SK-N-SH (cell line): ENCODE data around the gene MXD3. TPM values are rescaled to one million over a fixed set of nuclear protein-coding genes. Genes with fewer than 3 reads are reported as not detected.

Experiments
- CTCF ChIA-PET: fragments of 300-600, 350-600 bp; formaldehyde crosslinking; extraction: SDS; loops from one replicate; lab custom pipeline; 2021; lab: Yijun Ruan, JAX
- POLR2A ChIA-PET: fragments of 350-600 bp; sonication (Branson Sonifier 250); formaldehyde crosslinking; extraction: SDS; loops from one replicate; lab custom pipeline; 2020; ENCODE audit warnings: antibody characterized with exemption, inconsistent platforms; lab: Yijun Ruan, JAX
- DNase-seq: peaks from one replicate; pipeline ENCODE4 v3.0.0; 2012
- H2AFZ ChIP-seq: fragments of 200-600 bp; sonication (generic); 2 replicates; pipeline ENCODE4 v1.8.1; 2016; ENCODE audit warnings: antibody characterized with exemption, mild to moderate bottlenecking, low read depth
- H3F3A ChIP-seq: fragments of 200-600 bp; sonication (generic); replicated peaks from 2 replicates; pipeline ENCODE3; 2016; ENCODE audit warnings: antibody characterized with exemption, mild to moderate bottlenecking; ENCODE audit not compliant: insufficient read depth
- H3K27ac ChIP-seq, 2 experiments: fragments of 200-500 bp in 1 of 2; fragments of 200-600 bp in 1 of 2; sonication (Bioruptor generic) in 1 of 2; sonication (generic), shearing (Covaris generic) in 1 of 2; 2 replicates each; pipeline versions ENCODE4 v1.5.1 to v1.6.1; 2014 to 2016; ENCODE audit warnings: low read depth in 2 of 2, inconsistent platforms in 1 of 2, low read length in 1 of 2, mild to moderate bottlenecking in 1 of 2, mixed read lengths in 1 of 2
- H3K27me3 ChIP-seq: fragments of 200-600 bp; sonication (generic), shearing (Covaris generic); 2 replicates; pipeline ENCODE4 v1.6.1; 2016; ENCODE audit warnings: mixed run types; ENCODE audit not compliant: insufficient read depth
- H3K36me3 ChIP-seq, 2 experiments: fragments of 200-500 bp in 1 of 2; fragments of 200-600 bp in 1 of 2; sonication (Bioruptor generic) in 1 of 2; sonication (generic) in 1 of 2; replicated peaks in 1 of 2; 2 replicates each; pipeline versions ENCODE3 to v1.5.1; 2014 to 2016; ENCODE audit warnings: low read length in 1 of 2, mild to moderate bottlenecking in 1 of 2; ENCODE audit not compliant: insufficient read depth in 2 of 2, control insufficient read depth in 1 of 2
- H3K4me1 ChIP-seq, 2 experiments: fragments of 200-500 bp in 1 of 2; fragments of 200-600 bp in 1 of 2; sonication (Bioruptor generic) in 1 of 2; sonication (generic), shearing (Covaris generic) in 1 of 2; 2 replicates each; pipeline versions ENCODE4 v1.5.1 to v1.6.1; 2014 to 2016; ENCODE audit warnings: low read depth in 1 of 2, low read length in 1 of 2, mixed run types in 1 of 2; ENCODE audit not compliant: insufficient read depth in 2 of 2, control insufficient read depth in 1 of 2
- H3K4me2 ChIP-seq: fragments of 200-600 bp; sonication (generic), shearing (Covaris generic); 2 replicates; pipeline ENCODE4 v1.6.1; 2017; ENCODE audit warnings: mixed run types
- H3K4me3 ChIP-seq, 2 experiments: fragments of 200-500 bp in 1 of 2; fragments of 200-600 bp in 1 of 2; sonication (Bioruptor generic) in 1 of 2; sonication (generic), shearing (Covaris generic) in 1 of 2; 2 replicates each; pipeline versions ENCODE4 v1.5.1 to v1.8.1; 2014 to 2016; ENCODE audit warnings: low read depth in 2 of 2, inconsistent platforms in 1 of 2, low read length in 1 of 2, mild to moderate bottlenecking in 1 of 2, mixed read lengths in 1 of 2, moderate library complexity in 1 of 2
- H3K79me2 ChIP-seq: fragments of 200-600 bp; sonication (generic); 2 replicates; pipeline ENCODE4 v1.8.1; 2017; ENCODE audit warnings: mild to moderate bottlenecking; ENCODE audit not compliant: insufficient read depth
- H3K9ac ChIP-seq: fragments of 200-600 bp; sonication (generic); 2 replicates; pipeline ENCODE4 v1.6.1; 2017; ENCODE audit warnings: mixed run types
- H3K9me2 ChIP-seq: fragments of 200-600 bp; sonication (generic); 2 replicates; pipeline ENCODE4 v1.6.1; 2017; ENCODE audit warnings: mixed run types
- H3K9me3 ChIP-seq: fragments of 200-600 bp; sonication (generic); 2 replicates; pipeline ENCODE4 v1.6.1; 2017; ENCODE audit warnings: mixed run types, mild to moderate bottlenecking, moderate library complexity
- H4K20me1 ChIP-seq: fragments of 200-600 bp; sonication (generic); 2 replicates; pipeline ENCODE4 v1.6.1; 2017; ENCODE audit warnings: mild to moderate bottlenecking, mixed run types; ENCODE audit not compliant: insufficient read depth
- CHD2 ChIP-seq: fragments of 150-350 bp; IDR thresholded peaks from 2 replicates; pipeline ENCODE4 v1.6.1; 2018; ENCODE audit warnings: low read length; ENCODE audit not compliant: partially characterized antibody
- CTCF ChIP-seq: fragments of 200-600 bp; sonication (generic); IDR thresholded peaks from 2 replicates; pipeline ENCODE4 v1.6.1; 2017; ENCODE audit warnings: antibody characterized with exemption, mild to moderate bottlenecking, moderate library complexity
- EP300 ChIP-seq, 2 experiments: IDR thresholded peaks; 2 replicates each; pipeline versions ENCODE4 v1.4.0 to v1.6.1; 2012; ENCODE audit warnings: borderline replicate concordance in 1 of 2, low read depth in 1 of 2, low read length in 1 of 2
- FOXJ3 ChIP-seq: sonication (generic); formaldehyde crosslinking; IDR thresholded peaks from 2 replicates; pipeline ENCODE4 v1.5.1; 2020; ENCODE audit warnings: mild to moderate bottlenecking, missing genetic modification reagents
- GABPA ChIP-seq: IDR thresholded peaks from 2 replicates; pipeline ENCODE4 v1.4.0; 2012; ENCODE audit warnings: low read depth, mild to moderate bottlenecking
- MAX ChIP-seq: IDR thresholded peaks from 2 replicates; pipeline ENCODE4 v1.4.0; 2012; ENCODE audit warnings: low read depth
- MEF2A ChIP-seq: IDR thresholded peaks from 2 replicates; pipeline ENCODE4 v1.4.0; 2012; ENCODE audit warnings: low read depth, borderline replicate concordance
- NRF1 ChIP-seq: IDR thresholded peaks from 2 replicates; pipeline ENCODE4 v1.6.1; 2012; ENCODE audit warnings: low read depth, mild to moderate bottlenecking, low read length
- PBX3 ChIP-seq: IDR thresholded peaks from 2 replicates; pipeline ENCODE4; 2012
- POLR2AphosphoS5 ChIP-seq: IDR thresholded peaks from 2 replicates; pipeline ENCODE4 v1.6.1; 2012; ENCODE audit warnings: low read depth, low read length
- RCOR1 ChIP-seq: fragments of 150-350 bp; IDR thresholded peaks from 2 replicates; pipeline ENCODE4 v1.6.1; 2017; ENCODE audit warnings: antibody characterized with exemption, low read length
- RFX5 ChIP-seq: IDR thresholded peaks from 2 replicates; pipeline ENCODE4 v1.6.1; 2012; ENCODE audit warnings: mild to moderate bottlenecking, improper control_type of control experiment, low read length
- RXRA ChIP-seq: IDR thresholded peaks from 2 replicates; pipeline ENCODE4 v1.4.0; 2012; ENCODE audit warnings: low read depth, mild to moderate bottlenecking, borderline replicate concordance
- SIN3A ChIP-seq: IDR thresholded peaks from 2 replicates; pipeline ENCODE4 v1.6.1; 2012; ENCODE audit warnings: low read depth, mild to moderate bottlenecking, low read length, moderate library complexity, borderline replicate concordance
- TEAD4 ChIP-seq: IDR thresholded peaks from 2 replicates; pipeline ENCODE4 v1.4.0; 2012; ENCODE audit warnings: mild to moderate bottlenecking, borderline replicate concordance; ENCODE audit not compliant: insufficient read depth
- USF1 ChIP-seq: IDR thresholded peaks from 2 replicates; pipeline ENCODE4 v1.4.0; 2012; ENCODE audit warnings: low read depth, borderline replicate concordance
- USF2 ChIP-seq: fragments of 150-350 bp; IDR thresholded peaks from 2 replicates; pipeline ENCODE4 v1.6.1; 2017; ENCODE audit warnings: antibody characterized with exemption, low read length, low read depth, borderline replicate concordance
- WGBS: methylation state at CpG from one replicate; pipeline ENCODE4 v1.1.6; 2017; ENCODE audit warnings: low lambda C conversion rate; 5-methylcytosine and 5-hydroxymethylcytosine counted together
- polyA plus RNA-seq, 3 experiments: library from polyadenylated mRNA; depleted of rRNA; stranded (reverse); fragments of >200 nt; gene quantifications; 2 replicates each; pipeline ENCODE4 v1.2.3, GENCODE V29; 2012

MXD3 gene
- polyA plus RNA-seq, 1 of the 3 experiments (the other 2 are of a cell fraction), result 22.6 TPM

- DNase-seq, result no peak
- 94% methylated on average over 5 of the region's 7 CpGs for WGBS
- ChIA-PET POLR2A (no interaction called here), CTCF (interaction anchor here (1.6 to 4.0 kb wide), 4 partner anchors 33 to 186 kb away, joined by 4 to 18 read pairs (median 6); no protein-coding TSS in a partner anchor)
- TF ChIP-seq FOXJ3 (CRISPR knock-in tag) (no peak), NRF1 (no peak), GABPA (no peak), CTCF (no peak), USF2 (no peak), SIN3A (no peak), POLR2AphosphoS5 (no peak), USF1 (no peak), CHD2 (no peak), TEAD4 (no peak), RCOR1 (no peak), MAX (no peak), MEF2A (no peak), RXRA (no peak), EP300 (IDR thresholded peaks at IDR 0.05; ENCODE audit: borderline replicate concordance in 1 of 2, low read depth in 1 of 2, low read length in 1 of 2) (no peak), RFX5 (no peak), PBX3 (no peak)
- H3K9me2 ChIP-seq, result no peaks in the 10 kb centered on the region
- H3K79me2 ChIP-seq, result peaks cover 13% of the 10 kb centered on the region
- H3K9me3 ChIP-seq, result no peaks in the 10 kb centered on the region
- peaks cover 4 to 19% of the 10 kb centered on the region in 2 experiments; a peak in 1 of 4 replicates for H3K4me1 ChIP-seq
- H2AFZ ChIP-seq, result no peak overlapping the region
- H3K27me3 ChIP-seq, result no peaks in the 10 kb centered on the region
- peaks cover 3% of the 10 kb centered on the region; the same call in 1 of the 2 replicates for H4K20me1 ChIP-seq
- peaks cover 9% of the 10 kb centered on the region for H3F3A ChIP-seq
- no peak overlapping the region for H3K9ac ChIP-seq
- no peak overlapping the region for H3K27ac ChIP-seq
- H3K4me3 ChIP-seq, result no peak overlapping the region
- H3K36me3 ChIP-seq, result peaks cover 0 to 4% of the 10 kb centered on the region in 2 experiments
- H3K4me2 ChIP-seq, result no peak overlapping the region
These were observed 3.7 kb upstream of the MXD3 start for GRCh38 chr5:177315411-177315810.
